Stimulated activated CD4-positive, alpha-beta T cell treated with anti-CD3 and anti-CD28 coated beads, TNF-alpha, amount 100 ng/mL, for 1 hour (primary cell): ENCODE results near the gene MECR.

Experiments used
- DNase-seq, 3 donors: peaks; one replicate each; pipeline ENCODE4 v3.0.0-alpha.2; 2020; ENCODE audit warnings: low read depth in 3 of 3, low spot score in 1 of 3

Gene MECR

GRCh38 chr1:29202584-29203340 lies 28.0 kb downstream of the MECR start:
- peak; percentile 71 to 89 (median 77) for DNase-seq

GRCh38 chr1:29202053-29202452 lies 28.7 kb downstream of the MECR start:
- DNase-seq = no peak

- no peak for DNase-seq
Observed at GRCh38 chr1:29201595-29202051, 29.1 kb downstream of the MECR start.

GRCh38 chr1:29200906-29201594 lies 29.7 kb downstream of the MECR start:
- no peak for DNase-seq

- DNase-seq = no peak
Observed at GRCh38 chr1:29197993-29198392, 32.7 kb downstream of the MECR start.

- DNase-seq = no peak
Observed at GRCh38 chr1:29197590-29197924, 33.2 kb downstream of the MECR start.

- no peak for DNase-seq
Observed at GRCh38 chr1:29196863-29197589, 33.7 kb downstream of the MECR start.

GRCh38 chr1:29195881-29196291 lies 34.8 kb downstream of the MECR start:
- no peak for DNase-seq

- no peak for DNase-seq
Observed at GRCh38 chr1:29193879-29194455, 36.8 kb downstream of the MECR start.

GRCh38 chr1:29190718-29191117 lies 40.0 kb downstream of the MECR start:
- DNase-seq = no peak

- no peak for DNase-seq
Observed at GRCh38 chr1:29186707-29187106, 44.0 kb downstream of the MECR start.

GRCh38 chr1:29186252-29186651 lies 44.5 kb downstream of the MECR start:
- no peak for DNase-seq

- DNase-seq = no peak
Observed at GRCh38 chr1:29183287-29183686, 47.4 kb downstream of the MECR start.

GRCh38 chr1:29181413-29182225 lies 49.1 kb downstream of the MECR start, which contains the start of gene SRSF4:
Gene SRSF4 (minus strand): TSS chr1:29181900. CDS start chr1:29181752, 148 bp downstream.
- DNase-seq = peak; percentile 95 to 98 (median 98)

- peak in 1 of 3 donors; percentile 5 for DNase-seq
Observed at GRCh38 chr1:29180497-29181412, 50.0 kb downstream of the MECR start.

GRCh38 chr1:29179641-29180184 lies 51.0 kb downstream of the MECR start:
- no peak for DNase-seq

GRCh38 chr1:29177022-29177705 lies 53.6 kb downstream of the MECR start:
- no peak for DNase-seq

GRCh38 chr1:29176576-29176975 lies 54.2 kb downstream of the MECR start:
- DNase-seq = no peak
